Endothelial cell (in vitro differentiated cells): ENCODE measurements around the gene ZC3H12D. TPM values are rescaled to one million over a fixed set of nuclear protein-coding genes. Genes with fewer than 3 reads are reported as not detected.

Experiments used
- DNase-seq: peaks from one replicate; pipeline ENCODE4 v3.0.0; 2021; ENCODE audit warnings: low spot score
- H3K27ac Mint-ChIP-seq: one replicate; pipeline ENCODE4 v1.8.0; 2021; ENCODE audit warnings: mixed read lengths, inconsistent platforms; ENCODE audit not compliant: unreplicated experiment
- H3K27me3 Mint-ChIP-seq: one replicate; pipeline ENCODE4 v1.8.0; 2021; ENCODE audit warnings: mild to moderate bottlenecking, moderate library complexity, mixed read lengths, inconsistent platforms; ENCODE audit not compliant: unreplicated experiment
- H3K36me3 Mint-ChIP-seq: one replicate; pipeline ENCODE4 v1.8.0; 2021; ENCODE audit warnings: mild to moderate bottlenecking, low read depth, mixed read lengths, inconsistent platforms; ENCODE audit not compliant: unreplicated experiment
- H3K4me1 Mint-ChIP-seq: one replicate; pipeline ENCODE4 v1.8.0; 2021; ENCODE audit warnings: mild to moderate bottlenecking, mixed read lengths, inconsistent platforms; ENCODE audit not compliant: unreplicated experiment
- H3K4me3 Mint-ChIP-seq: one replicate; pipeline ENCODE4 v1.8.0; 2021; ENCODE audit warnings: mild to moderate bottlenecking, mixed read lengths, inconsistent platforms; ENCODE audit not compliant: unreplicated experiment
- H3K9me3 Mint-ChIP-seq: one replicate; pipeline ENCODE4 v1.8.0; 2021; ENCODE audit warnings: mixed read lengths, inconsistent platforms; ENCODE audit not compliant: unreplicated experiment
- total RNA-seq: library from RNA; stranded (reverse); fragmentation: NEBNext Ultra II Directional; extraction: Animal tissue kit (Norgen Biotek cat#: 25700); gene quantifications from one replicate; pipeline ENCODE4 v1.2.1, GENCODE V29; 2021; ENCODE audit not compliant: unreplicated experiment
- TF ChIP-seq, protein P1 (sequence below): fragments of 200-600 bp; sonication (generic); IDR thresholded peaks from one replicate; pipeline ENCODE4 v1.5.0; 2021; ENCODE audit warnings: antibody characterized with exemption; ENCODE audit not compliant: unreplicated experiment

Gene ZC3H12D
- total RNA-seq, 1 donor from 2014 or later = 0.72 TPM

DNA sequence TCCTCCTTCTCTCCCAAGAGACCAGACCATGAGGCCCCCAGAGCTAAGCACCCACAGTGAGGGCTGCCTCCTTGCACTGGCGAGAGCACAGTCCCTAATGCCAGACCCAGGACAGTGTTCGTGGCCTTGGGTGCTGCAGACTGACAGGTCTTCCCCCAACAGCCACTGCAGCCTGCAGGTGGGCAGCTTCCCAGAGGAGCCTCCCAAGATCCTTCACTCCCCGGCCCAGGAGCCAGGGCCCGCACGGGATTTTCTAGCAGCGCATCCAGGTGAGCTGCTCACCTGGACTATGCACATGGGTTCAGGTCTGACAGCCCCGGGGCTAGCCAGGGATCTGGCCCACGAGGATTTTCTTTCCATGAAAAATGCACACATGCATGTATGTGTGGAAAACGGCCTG lies 43.1 kb downstream of the ZC3H12D start:
- Mint-ChIP-seq H3K4me3 (no peak overlapping the region), H3K36me3 (no peaks in the 10 kb centered on the region), H3K4me1 (peaks cover 19% of the 10 kb centered on the region), H3K27me3 (peaks cover 5% of the 10 kb centered on the region), H3K27ac (no peak overlapping the region), H3K9me3 (no peaks in the 10 kb centered on the region)
- no peak for DNase-seq
- TF ChIP-seq, protein P1, sequence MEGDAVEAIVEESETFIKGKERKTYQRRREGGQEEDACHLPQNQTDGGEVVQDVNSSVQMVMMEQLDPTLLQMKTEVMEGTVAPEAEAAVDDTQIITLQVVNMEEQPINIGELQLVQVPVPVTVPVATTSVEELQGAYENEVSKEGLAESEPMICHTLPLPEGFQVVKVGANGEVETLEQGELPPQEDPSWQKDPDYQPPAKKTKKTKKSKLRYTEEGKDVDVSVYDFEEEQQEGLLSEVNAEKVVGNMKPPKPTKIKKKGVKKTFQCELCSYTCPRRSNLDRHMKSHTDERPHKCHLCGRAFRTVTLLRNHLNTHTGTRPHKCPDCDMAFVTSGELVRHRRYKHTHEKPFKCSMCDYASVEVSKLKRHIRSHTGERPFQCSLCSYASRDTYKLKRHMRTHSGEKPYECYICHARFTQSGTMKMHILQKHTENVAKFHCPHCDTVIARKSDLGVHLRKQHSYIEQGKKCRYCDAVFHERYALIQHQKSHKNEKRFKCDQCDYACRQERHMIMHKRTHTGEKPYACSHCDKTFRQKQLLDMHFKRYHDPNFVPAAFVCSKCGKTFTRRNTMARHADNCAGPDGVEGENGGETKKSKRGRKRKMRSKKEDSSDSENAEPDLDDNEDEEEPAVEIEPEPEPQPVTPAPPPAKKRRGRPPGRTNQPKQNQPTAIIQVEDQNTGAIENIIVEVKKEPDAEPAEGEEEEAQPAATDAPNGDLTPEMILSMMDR = no peak

DNA sequence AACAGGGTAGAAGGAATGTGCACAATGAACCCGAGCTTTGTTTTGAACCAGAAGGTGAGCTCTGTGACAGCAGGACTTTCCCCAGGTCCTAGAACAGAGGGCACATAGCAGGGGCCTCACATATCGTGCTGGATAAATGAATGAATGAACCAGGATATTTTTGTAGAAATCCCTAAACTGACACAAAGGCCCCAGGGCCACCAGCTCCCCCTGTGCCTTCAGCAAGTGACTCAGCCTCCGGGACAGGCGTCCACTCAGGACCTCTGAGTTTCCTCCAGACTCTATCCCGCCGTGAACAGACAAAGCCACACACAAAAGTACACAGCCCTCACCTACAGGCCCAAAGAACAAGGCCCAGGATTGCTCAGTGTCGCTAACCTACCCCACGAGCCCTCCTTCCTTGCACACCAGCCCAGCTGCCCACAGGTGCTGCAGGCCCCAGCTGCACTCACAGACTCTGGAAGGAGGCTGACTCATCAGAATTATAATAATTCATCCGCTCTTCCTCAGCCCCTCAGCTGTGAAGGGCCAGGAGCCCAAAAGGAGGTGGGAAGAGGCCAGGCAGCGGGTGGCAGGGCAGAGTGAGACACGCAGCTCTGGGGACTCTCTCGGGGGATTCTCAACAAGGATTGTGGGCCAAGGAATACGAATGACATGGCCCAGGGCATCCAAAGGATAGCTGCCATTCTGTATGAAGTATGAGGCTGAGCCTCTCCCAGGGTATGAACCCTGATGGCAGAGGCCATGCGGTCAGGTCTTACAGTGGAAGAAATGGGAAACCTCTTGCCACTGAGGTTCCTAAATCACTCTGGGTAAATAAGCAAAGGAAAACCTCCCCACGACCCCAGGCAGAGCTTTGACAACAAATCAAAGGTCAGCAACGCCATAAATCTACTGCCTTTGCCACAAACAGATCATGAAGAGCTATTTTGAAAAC lies 43.8 kb downstream of the ZC3H12D start:
- H3K9me3 Mint-ChIP-seq = no peaks in the 10 kb centered on the region
- no peak overlapping the region for H3K27ac Mint-ChIP-seq
- no peaks in the 10 kb centered on the region for H3K36me3 Mint-ChIP-seq
- H3K27me3 Mint-ChIP-seq = peaks cover 5% of the 10 kb centered on the region
- TF ChIP-seq, protein P1 = no peak
- H3K4me3 Mint-ChIP-seq = no peak overlapping the region
- DNase-seq = no peak
- H3K4me1 Mint-ChIP-seq = peaks cover 19% of the 10 kb centered on the region

- TF ChIP-seq, protein P1 = no peak
- DNase-seq = no peak
- Mint-ChIP-seq H3K9me3 (no peaks in the 10 kb centered on the region), H3K27me3 (peaks cover 3% of the 10 kb centered on the region), H3K4me1 (peaks cover 18% of the 10 kb centered on the region), H3K4me3 (no peak overlapping the region), H3K36me3 (no peaks in the 10 kb centered on the region), H3K27ac (no peak overlapping the region)
Observed at GRCh38 chr6:149439626-149440025, 45.2 kb downstream of the ZC3H12D start.

GRCh38 chr6:149438855-149439254 lies 46.0 kb downstream of the ZC3H12D start:
- Mint-ChIP-seq H3K4me1 (peaks cover 14% of the 10 kb centered on the region), H3K36me3 (no peaks in the 10 kb centered on the region), H3K27ac (no peak overlapping the region), H3K4me3 (no peak overlapping the region), H3K27me3 (peaks cover 2% of the 10 kb centered on the region), H3K9me3 (no peaks in the 10 kb centered on the region)
- TF ChIP-seq, protein P1 = no peak
- no peak for DNase-seq

DNA sequence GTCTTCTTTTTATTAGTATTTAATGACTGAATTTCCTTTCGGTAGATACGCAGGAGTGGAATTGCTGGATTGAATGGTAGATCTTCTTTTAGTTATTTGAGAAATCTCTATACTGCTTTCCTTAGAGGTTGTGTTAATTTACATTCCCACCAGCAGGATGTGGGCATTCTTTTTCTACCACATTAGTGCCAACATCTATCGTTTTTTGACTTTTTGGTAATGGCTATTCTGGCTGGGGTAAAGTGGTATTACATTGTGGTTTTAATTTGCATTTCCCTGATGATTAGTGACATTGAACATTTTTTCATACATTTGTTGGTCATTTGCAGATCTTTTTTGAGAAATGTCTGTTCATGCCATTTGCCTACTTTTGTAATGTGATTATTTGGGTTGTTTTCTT lies 47.6 kb downstream of the ZC3H12D start:
- Mint-ChIP-seq H3K4me3 (no peak overlapping the region), H3K27me3 (peaks cover 2% of the 10 kb centered on the region), H3K9me3 (no peaks in the 10 kb centered on the region), H3K36me3 (no peaks in the 10 kb centered on the region), H3K27ac (no peak overlapping the region), H3K4me1 (peaks cover 6% of the 10 kb centered on the region)
- no peak for DNase-seq
- TF ChIP-seq, protein P1 = no peak
